ENCODE data around the gene ZNF74. TPM values are rescaled to one million over a fixed set of nuclear protein-coding genes. Genes with fewer than 3 reads are reported as not detected.

Gene ZNF74
- total and polyA plus RNA-seq, 7 donors: 2.1 to 4.8 (median 4.0) TPM

GRCh38 chr22:20430720-20431510 lies 37.0 kb downstream of the ZNF74 start:
- ATAC-seq (peak; percentile 81 to 93 (median 87)), DNase-seq (peak in 1 of 2 donors; percentile 78)
- WGBS, 3 donors: 22 to 29% (median 28%) methylated on average over 70 to 94 of the region's 94 CpGs
- intact Hi-C loops (cut with DNase I): no loop called here
- H3K27me3 ChIP-seq (ENCODE audit: insufficient read depth in 3 of 3, low read length in 2 of 3): peaks cover 0 to 15% (median 5%) of the 10 kb centered on the region in 3 donors
- H3K4me1 ChIP-seq: peaks cover 4% of the 10 kb centered on the region
- no peaks in the 10 kb centered on the region for H3K36me3 ChIP-seq (ENCODE audit: insufficient read depth in 1 of 2, low read depth in 1 of 2)
- H3K27ac ChIP-seq: no peak overlapping the region
- peak; percentile 39 for TF ChIP-seq CTCF (IDR thresholded peaks at IDR 0.05)
- H3K4me3 ChIP-seq: peak overlapping the region; percentile 47
- no peaks in the 10 kb centered on the region for H3K9me3 ChIP-seq

GRCh38 chr22:20431511-20432192 lies 37.7 kb downstream of the ZNF74 start:
- H3K27me3 ChIP-seq (ENCODE audit: insufficient read depth in 3 of 3, low read length in 2 of 3): peaks cover 0 to 22% (median 9%) of the 10 kb centered on the region in 3 donors
- H3K36me3 ChIP-seq (ENCODE audit: insufficient read depth in 1 of 2, low read depth in 1 of 2): no peaks in the 10 kb centered on the region
- ATAC-seq: no peak
- peak overlapping the region; percentile 47 for H3K4me3 ChIP-seq
- DNase-seq: peak in 1 of 2 donors; percentile 38
- no peaks in the 10 kb centered on the region for H3K9me3 ChIP-seq
- peaks cover 7% of the 10 kb centered on the region for H3K4me1 ChIP-seq
- 39 to 46% (median 46%) methylated on average over 40 to 50 of the region's 50 CpGs for WGBS, 3 donors
- intact Hi-C loops (cut with DNase I): no loop called here
- H3K27ac ChIP-seq: no peak overlapping the region
- no peak for TF ChIP-seq CTCF (IDR thresholded peaks at IDR 0.05)

GRCh38 chr22:20432244-20432686 lies 38.3 kb downstream of the ZNF74 start:
- no peak for TF ChIP-seq CTCF (IDR thresholded peaks at IDR 0.05)

GRCh38 chr22:20433191-20433590 lies 39.2 kb downstream of the ZNF74 start:
- no peak for ATAC-seq
- peaks cover 9% of the 10 kb centered on the region for H3K4me1 ChIP-seq
- no peak overlapping the region for H3K27ac ChIP-seq
- WGBS, 3 donors: 97 to 98% (median 97%) methylated on average over 11 of the region's 11 CpGs
- no peaks in the 10 kb centered on the region for H3K9me3 ChIP-seq
- intact Hi-C loops (cut with DNase I): no loop called here
- peaks cover 0 to 37% (median 18%) of the 10 kb centered on the region in 3 donors for H3K27me3 ChIP-seq (ENCODE audit: insufficient read depth in 3 of 3, low read length in 2 of 3)
- H3K4me3 ChIP-seq: no peak overlapping the region
- DNase-seq: peak in 1 of 2 donors; percentile 19
- H3K36me3 ChIP-seq (ENCODE audit: insufficient read depth in 1 of 2, low read depth in 1 of 2): no peaks in the 10 kb centered on the region
- TF ChIP-seq CTCF (IDR thresholded peaks at IDR 0.05): no peak

More at GRCh38 chr22:20432244-20432686, 38.3 kb downstream of the ZNF74 start:
- DNase-seq: peak in 1 of 2 donors; percentile 39
- WGBS, 3 donors: 88 to 95% (median 92%) methylated on average over 3 of the region's 3 CpGs
- no peaks in the 10 kb centered on the region for H3K9me3 ChIP-seq
- H3K27me3 ChIP-seq (ENCODE audit: insufficient read depth in 3 of 3, low read length in 2 of 3): peaks cover 0 to 28% (median 14%) of the 10 kb centered on the region in 3 donors
- H3K4me3 ChIP-seq: no peak overlapping the region
- H3K36me3 ChIP-seq (ENCODE audit: insufficient read depth in 1 of 2, low read depth in 1 of 2): no peaks in the 10 kb centered on the region
- H3K27ac ChIP-seq: no peak overlapping the region
- peaks cover 9% of the 10 kb centered on the region for H3K4me1 ChIP-seq
- ATAC-seq: no peak
- intact Hi-C loops (cut with DNase I): no loop called here

Data from psoas muscle (tissue), 8 donors.